Epithelial cell of esophagus (primary cell): ENCODE data around the gene VEGFC.

Source experiments
- DNase-seq: peaks from one replicate; pipeline ENCODE4 v3.0.0; 2010; ENCODE audit warnings: low read depth
- H3K4me3 ChIP-seq: 2 replicates; pipeline ENCODE4 v1.5.1; 2011; ENCODE audit warnings: mild to moderate bottlenecking, low read length, control low read depth
- CTCF ChIP-seq: IDR thresholded peaks from 2 replicates; pipeline ENCODE4 v1.5.1; 2011; ENCODE audit warnings: low read depth, mild to moderate bottlenecking, low read length, control low read depth, inconsistent platforms; ENCODE audit not compliant: insufficient read depth; ENCODE audit errors: missing control alignments

Gene VEGFC

DNA sequence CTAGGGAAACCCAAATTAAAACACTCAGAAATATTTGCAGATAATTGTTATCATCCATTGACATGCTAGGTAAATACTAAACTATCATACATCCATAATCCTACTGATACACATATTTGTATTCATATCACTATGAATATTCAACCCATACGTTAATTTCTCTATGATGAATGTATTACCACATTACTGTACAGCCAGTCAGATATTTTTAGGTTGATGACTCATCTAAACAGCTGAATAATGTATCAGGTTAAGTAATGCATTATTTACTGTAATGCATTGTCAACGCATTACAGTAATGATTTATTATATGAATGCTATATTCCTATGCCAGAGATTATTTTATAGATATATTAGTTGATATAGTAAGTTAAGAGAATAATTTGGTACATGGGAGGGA lies 37.1 kb downstream of the VEGFC start:
- peak; percentile 58 for DNase-seq
- TF ChIP-seq CTCF, result no peak
- no peak overlapping the region for H3K4me3 ChIP-seq

GRCh38 chr4:176755001-176755400 lies 37.7 kb downstream of the VEGFC start:
- TF ChIP-seq CTCF, result no peak
- no peak for DNase-seq
- H3K4me3 ChIP-seq, result no peak overlapping the region

GRCh38 chr4:176753049-176753448 lies 39.7 kb downstream of the VEGFC start:
- peak; percentile 52 for DNase-seq
- TF ChIP-seq CTCF, result no peak
- H3K4me3 ChIP-seq, result no peak overlapping the region

- no peak for TF ChIP-seq CTCF
- DNase-seq, result no peak
- no peak overlapping the region for H3K4me3 ChIP-seq
These were observed 40.5 kb downstream of the VEGFC start for GRCh38 chr4:176752191-176752749.

DNA sequence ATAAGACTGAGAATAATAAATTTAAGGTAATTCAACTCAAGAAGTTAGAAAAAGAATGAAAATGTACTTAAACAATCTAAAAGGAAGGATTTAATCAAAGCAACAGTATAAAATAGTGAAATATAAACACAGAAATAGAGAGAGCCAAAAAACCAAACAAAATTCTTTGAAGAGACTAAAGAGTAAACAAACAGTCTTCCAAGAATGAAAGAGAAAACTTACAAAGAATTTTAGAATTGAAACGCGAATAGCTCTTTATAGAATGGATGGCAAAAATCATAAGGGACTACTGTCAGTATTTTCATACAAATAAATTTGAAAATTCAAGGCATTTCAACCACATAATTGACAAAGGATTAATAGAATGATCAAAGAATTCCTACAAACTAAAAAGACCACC lies 41.7 kb downstream of the VEGFC start:
- DNase-seq, result no peak

DNA sequence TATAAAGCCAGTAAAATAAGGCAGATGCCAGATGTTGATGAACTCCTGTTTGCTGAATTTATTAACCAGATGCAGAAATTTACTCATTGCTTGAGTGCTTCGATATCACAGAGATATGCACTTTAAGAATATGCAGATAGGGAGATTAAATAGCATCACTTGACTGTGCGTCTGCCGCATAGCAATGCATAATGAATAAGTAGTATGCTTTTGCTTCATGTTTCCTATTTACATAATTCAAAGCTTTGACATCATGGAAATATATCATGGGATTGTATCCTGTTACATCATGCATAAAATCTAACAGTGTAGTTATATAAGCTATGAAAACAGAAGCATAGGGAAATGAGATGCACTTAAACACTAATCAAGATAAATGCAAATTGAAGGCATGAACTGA lies 45.9 kb downstream of the VEGFC start:
- DNase-seq, result no peak
- H3K4me3 ChIP-seq, result no peak overlapping the region
- TF ChIP-seq CTCF, result no peak

More for the DNA sequence above, 41.7 kb downstream of the VEGFC start:
- no peak for TF ChIP-seq CTCF
- no peak overlapping the region for H3K4me3 ChIP-seq

DNA sequence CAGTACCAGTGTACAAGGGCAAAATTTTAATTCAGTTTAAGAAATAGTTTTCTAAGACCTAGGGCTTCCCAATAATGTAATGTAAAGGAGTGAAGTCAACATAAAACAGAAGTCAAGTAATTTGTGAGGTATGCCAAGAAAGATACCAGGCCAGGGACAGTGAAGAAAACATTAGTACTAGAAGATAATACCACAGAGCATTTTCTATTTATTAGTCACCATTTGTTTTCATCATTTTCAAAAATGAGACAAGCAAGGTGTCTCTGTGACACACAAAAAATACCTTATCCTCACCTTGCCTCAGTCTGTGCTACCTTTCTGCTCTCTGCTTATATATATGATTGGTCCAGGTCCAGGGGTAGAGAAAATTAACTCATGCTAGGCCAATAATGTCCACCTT lies 46.8 kb downstream of the VEGFC start:
- TF ChIP-seq CTCF, result no peak
- DNase-seq, result peak; percentile 44
- no peak overlapping the region for H3K4me3 ChIP-seq
